Ovary (tissue), 10 donors: Measurements from ENCODE around the gene RAD52. TPM values are rescaled to one million over a fixed set of nuclear protein-coding genes. Genes with fewer than 3 reads are reported as not detected.

Source experiments
- DNase-seq, 5 donors: peaks; one replicate each; pipeline ENCODE4 v3.0.0-alpha.2; 2019 to 2020
- H3K27ac ChIP-seq, 2 donors: fragments of 200-600 bp; one replicate each; pipeline versions ENCODE4 v1.5.1 to v1.8.0; 2019 to 2022
- H3K27me3 ChIP-seq: fragments of 200-600 bp; one replicate; pipeline ENCODE4 v1.8.0; 2022
- H3K36me3 ChIP-seq: fragments of 200-600 bp; sonication (generic); one replicate; pipeline ENCODE4 v1.5.1; 2019
- H3K4me1 ChIP-seq: one replicate; pipeline ENCODE4 v1.8.1; 2013; ENCODE audit warnings: mild to moderate bottlenecking, moderate library complexity; ENCODE audit not compliant: insufficient read depth
- H3K4me3 ChIP-seq: fragments of 200-600 bp; sonication (generic); one replicate; pipeline ENCODE4 v1.5.1; 2017
- H3K9me3 ChIP-seq, 2 donors: fragments of 200-600 bp in 1 of 2; sonication (generic) in 1 of 2; one replicate each; pipeline versions ENCODE4 v1.5.1 to v1.8.1; 2013 to 2019; ENCODE audit warnings: mild to moderate bottlenecking in 1 of 2, moderate library complexity in 1 of 2
- CTCF ChIP-seq, 3 donors: fragments of 450-650 bp in 2 of 3; fragments of 200-600 bp in 1 of 3; IDR thresholded peaks; one replicate each; pipeline versions ENCODE4 v1.5.1 to v1.8.0; 2016 to 2022; ENCODE audit warnings: antibody characterized with exemption in 3 of 3, mild to moderate bottlenecking in 1 of 3
- EP300 ChIP-seq: sonication (generic); formaldehyde crosslinking; IDR thresholded peaks from one replicate; pipeline ENCODE4 v1.6.1; 2017; ENCODE audit warnings: antibody characterized with exemption
- POLR2A ChIP-seq: fragments of 450-650 bp; IDR thresholded peaks from one replicate; pipeline ENCODE4 v1.6.1; 2017; ENCODE audit warnings: antibody characterized with exemption, mild to moderate bottlenecking, moderate library complexity
- WGBS, 3 donors: extraction: QIAGEN DNeasy Blood & Tissue Kit in 1 of 3; methylation state at CpG; one replicate each; pipeline versions ENCODE4 v1.1.5 to v1.1.7; 2013 to 2017; 5-methylcytosine and 5-hydroxymethylcytosine counted together
- intact Hi-C, 4 donors: fragments of 100-400 bp; cut with DNase I; formaldehyde crosslinking; loops; one replicate each; pipeline versions ENCODE4 v1.11.0 to v1.15.1; 2022 to 2023
- long read RNA-seq, 3 donors: library from polyadenylated mRNA in 2 of 3; unstranded in 2 of 3; transcript quantifications; one replicate each; pipeline ENCODE4 v2.0.0 and lab custom pipeline, GENCODE V29; 2021 to 2026
- polyA plus RNA-seq, 2 donors: library from polyadenylated mRNA; stranded (reverse); fragments of 200-250 nt in 1 of 2; fragments of 350-450 nt in 1 of 2; fragmentation: Illumina TruSeq in 1 of 2; extraction: RNeasy Lipid Tissue Mini Kit (QIAGEN cat#74804) in 1 of 2; gene quantifications; one replicate each; pipeline ENCODE4 v1.2.3, GENCODE V29; 2013 to 2014
- total RNA-seq, 7 donors: library from RNA; depleted of rRNA in 2 of 7; stranded (reverse); fragments of >200 nt in 2 of 7; fragmentation: NEBNext Ultra II Directional in 3 of 7; extraction: Animal tissue kit (Norgen Biotek cat#: 25700) in 3 of 7; gene quantifications; one replicate each; pipeline versions ENCODE4 v1.1.0 to v1.2.4, GENCODE V29; 2016 to 2023
- donor health status: DM: no; HTN: no; CAD: no; lungs with moderate emphysema.
- donor health status: DM: no; HTN: no; CAD: no.
- donor health status: Bipolar disorder and iron deficiency.
- donor health status: DM: yes; HTN: yes; CAD: no.
- donor health status: DM: no; HTN: no; CAD: no.
- donor health status: DM: yes; HTN: yes; CAD: no.

RAD52 gene
- 10 to 100 TPM; 11.4 to 20.2 (median 13.0) TPM for total RNA-seq
- 10 to 100 TPM in 1 of 2 donors, 1 to 10 TPM in 1; 8.9 to 16.8 TPM for polyA plus RNA-seq
- long read RNA-seq, donor 1, partial matches to known transcripts = 2 of 9 reads
- long read RNA-seq, donor 1, other reads (novel, unspliced or antisense) = 6 of 9 reads
- long read RNA-seq, donor 2, partial matches to known transcripts = 0 of 3 reads
- long read RNA-seq, donor 2, other reads (novel, unspliced or antisense) = 0 of 3 reads
- long read RNA-seq, donor 3, partial matches to known transcripts = 1 of 1 reads
- long read RNA-seq, donor 3, other reads (novel, unspliced or antisense) = 0 of 1 reads

- intact Hi-C loops = loop anchor here in 3 of 4 donors (2.0 to 5.0 kb wide), 4 partner anchors 38 to 387 kb away; no protein-coding TSS in a partner anchor
- Histone ChIP-seq H3K4me1 (peaks cover 10% of the 10 kb centered on the region), H3K27ac (peak within 1 kb of the TSS; percentile 69 to 88), H3K27me3 (no peaks in the 10 kb centered on the region), H3K4me3 (peak within 1 kb of the TSS; percentile 75), H3K36me3 (no peaks in the 10 kb centered on the region), H3K9me3 (no peaks in the 10 kb centered on the region)
- peak; percentile 97 to 99 (median 98) for DNase-seq
- WGBS, 3 donors = 0 to 1% (median 1%) methylated on average over 58 of the region's 58 CpGs
- TF ChIP-seq CTCF (IDR thresholded peaks at IDR 0.05) (peak; percentile 99), POLR2A (peak; percentile 71), EP300 (no peak)
These were observed at the start of gene RAD52 for GRCh38 chr12:949453-950191. Gene RAD52 (minus strand): TSS chr12:949694. CDS start chr12:933058, 16,636 bp downstream.

GRCh38 chr12:998020-998874, 48.8 kb upstream of the RAD52 start:
- Histone ChIP-seq H3K27ac (no peak overlapping the region), H3K36me3 (no peaks in the 10 kb centered on the region), H3K4me3 (no peak overlapping the region), H3K27me3 (no peaks in the 10 kb centered on the region), H3K9me3 (no peaks in the 10 kb centered on the region), H3K4me1 (peaks cover 3% of the 10 kb centered on the region)
- 66 to 71% (median 71%) methylated on average over 6 of the region's 6 CpGs for WGBS, 3 donors
- TF ChIP-seq POLR2A (no peak), CTCF (IDR thresholded peaks at IDR 0.05) (no peak), EP300 (no peak)
- intact Hi-C loops = no loop called here
- DNase-seq = no peak

GRCh38 chr12:997505-997904, 48.0 kb upstream of the RAD52 start:
- Histone ChIP-seq H3K4me1 (peaks cover 3% of the 10 kb centered on the region), H3K4me3 (no peak overlapping the region), H3K36me3 (no peaks in the 10 kb centered on the region), H3K9me3 (no peaks in the 10 kb centered on the region), H3K27me3 (no peaks in the 10 kb centered on the region), H3K27ac (no peak overlapping the region)
- DNase-seq = no peak
- no peak for TF ChIP-seq CTCF (IDR thresholded peaks at IDR 0.05)
- TF ChIP-seq POLR2A = no peak
- TF ChIP-seq EP300 = no peak
- 88 to 89% (median 88%) methylated on average over 1 of the region's 1 CpG for WGBS, 3 donors
- intact Hi-C loops = no loop called here

- Histone ChIP-seq H3K27me3 (no peaks in the 10 kb centered on the region), H3K4me3 (no peak overlapping the region), H3K27ac (no peak overlapping the region), H3K9me3 (no peaks in the 10 kb centered on the region), H3K4me1 (peaks cover 3% of the 10 kb centered on the region), H3K36me3 (no peaks in the 10 kb centered on the region)
- no peak for DNase-seq
- intact Hi-C loops = no loop called here
- WGBS, 3 donors = 90 to 95% (median 93%) methylated on average over 4 of the region's 4 CpGs
- TF ChIP-seq CTCF (IDR thresholded peaks at IDR 0.05) (no peak), POLR2A (no peak), EP300 (no peak)
These were observed 47.4 kb upstream of the RAD52 start for GRCh38 chr12:996881-997280.
